Uterus (tissue), 4 donors: ENCODE results near the gene FSIP1. TPM values are rescaled to one million over a fixed set of nuclear protein-coding genes. Genes with fewer than 3 reads are reported as not detected.

Experiments used
- DNase-seq, 2 donors: peaks; one replicate each; pipeline ENCODE4 v3.0.0-alpha.2; 2019 to 2020
- H3K27ac ChIP-seq, 2 donors: fragments of 200-600 bp; sonication (generic); 1 replicate in 1 of 2; 2 replicates in 1 of 2; pipeline ENCODE4 v1.5.1; 2016 to 2018
- H3K27me3 ChIP-seq, 2 donors: fragments of 200-600 bp; sonication (generic); one replicate each; pipeline ENCODE4 v1.5.1; 2018 to 2019; ENCODE audit warnings: control low read depth in 1 of 2
- H3K36me3 ChIP-seq, 2 donors: fragments of 200-600 bp; sonication (generic); one replicate each; pipeline ENCODE4 v1.5.1; 2019; ENCODE audit warnings: control low read depth in 1 of 2
- H3K4me1 ChIP-seq, 2 donors: fragments of 200-600 bp; sonication (generic); one replicate each; pipeline ENCODE4 v1.5.1; 2018 to 2019; ENCODE audit warnings: control low read depth in 1 of 2
- H3K4me3 ChIP-seq, 2 donors: fragments of 200-600 bp; sonication (generic); 1 replicate in 1 of 2; 2 replicates in 1 of 2; pipeline ENCODE4 v1.5.1; 2018 to 2019; ENCODE audit warnings: mild to moderate bottlenecking in 1 of 2
- H3K9me3 ChIP-seq, 2 donors: fragments of 200-600 bp; sonication (generic); one replicate each; pipeline ENCODE4 v1.5.1; 2019; ENCODE audit warnings: control low read depth in 1 of 2
- POLR2A ChIP-seq, 2 donors: fragments of 450-650 bp; IDR thresholded peaks; one replicate each; pipeline ENCODE4 v1.6.1; 2016; ENCODE audit warnings: antibody characterized with exemption in 2 of 2, mild to moderate bottlenecking in 1 of 2, moderate library complexity in 1 of 2
- intact Hi-C: fragments of 100-400 bp; cut with DNase I; formaldehyde crosslinking; loops from one replicate; pipeline ENCODE4 v1.15.1; 2023; ENCODE audit warnings: low total_unique reads
- total RNA-seq, 4 donors: library from RNA; depleted of rRNA in 3 of 4; stranded (reverse); fragments of >200 nt in 3 of 4; gene quantifications; one replicate each; pipeline versions ENCODE4 v1.1.0 to v1.2.4, GENCODE V29; 2014 to 2023
- TF ChIP-seq, protein P1 (sequence below), 4 experiments: fragments of 200-600 bp in 2 of 4; fragments of 450-650 bp in 2 of 4; sonication (generic) in 2 of 4; IDR thresholded peaks; one replicate each; pipeline ENCODE4 v1.5.1; 2016 to 2019; ENCODE audit warnings: antibody characterized with exemption in 4 of 4, mild to moderate bottlenecking in 2 of 4, moderate library complexity in 1 of 4
- donor health status: DM: yes; HTN: yes; CAD: no.

Gene FSIP1
- total RNA-seq, 4 donors from 2014 or later = 0.77 to 4.3 (median 2.6) TPM

DNA sequence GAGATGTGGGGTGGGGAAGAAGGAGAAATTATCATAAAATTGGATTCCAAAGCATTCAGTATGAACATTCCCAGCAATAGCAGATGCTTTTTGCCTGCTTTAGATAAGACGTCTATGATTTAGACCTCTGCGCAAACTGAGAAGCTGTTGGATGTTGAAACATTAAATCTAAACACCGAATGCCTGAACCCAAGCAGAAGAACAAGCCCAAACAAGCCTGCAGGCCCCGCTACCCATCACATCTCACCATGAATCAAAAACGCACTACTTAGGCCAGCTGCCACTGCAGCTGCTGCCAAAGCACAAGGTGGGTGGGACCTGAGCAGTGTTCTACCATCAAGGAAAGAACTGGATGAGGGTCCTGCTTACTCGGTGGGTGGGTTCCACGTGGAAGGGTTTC, 226.2 kb downstream of the FSIP1 start:
- Histone ChIP-seq H3K9me3 (no peaks in the 10 kb centered on the region), H3K4me3 (no peak overlapping the region), H3K4me1 (no peaks in the 10 kb centered on the region), H3K27ac (no peak overlapping the region), H3K27me3 (no peaks in the 10 kb centered on the region), H3K36me3 (no peaks in the 10 kb centered on the region)
- intact Hi-C loops = no loop called here
- no peak for TF ChIP-seq POLR2A (IDR thresholded peaks at IDR 0.05)
- TF ChIP-seq, protein P1, sequence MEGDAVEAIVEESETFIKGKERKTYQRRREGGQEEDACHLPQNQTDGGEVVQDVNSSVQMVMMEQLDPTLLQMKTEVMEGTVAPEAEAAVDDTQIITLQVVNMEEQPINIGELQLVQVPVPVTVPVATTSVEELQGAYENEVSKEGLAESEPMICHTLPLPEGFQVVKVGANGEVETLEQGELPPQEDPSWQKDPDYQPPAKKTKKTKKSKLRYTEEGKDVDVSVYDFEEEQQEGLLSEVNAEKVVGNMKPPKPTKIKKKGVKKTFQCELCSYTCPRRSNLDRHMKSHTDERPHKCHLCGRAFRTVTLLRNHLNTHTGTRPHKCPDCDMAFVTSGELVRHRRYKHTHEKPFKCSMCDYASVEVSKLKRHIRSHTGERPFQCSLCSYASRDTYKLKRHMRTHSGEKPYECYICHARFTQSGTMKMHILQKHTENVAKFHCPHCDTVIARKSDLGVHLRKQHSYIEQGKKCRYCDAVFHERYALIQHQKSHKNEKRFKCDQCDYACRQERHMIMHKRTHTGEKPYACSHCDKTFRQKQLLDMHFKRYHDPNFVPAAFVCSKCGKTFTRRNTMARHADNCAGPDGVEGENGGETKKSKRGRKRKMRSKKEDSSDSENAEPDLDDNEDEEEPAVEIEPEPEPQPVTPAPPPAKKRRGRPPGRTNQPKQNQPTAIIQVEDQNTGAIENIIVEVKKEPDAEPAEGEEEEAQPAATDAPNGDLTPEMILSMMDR (IDR thresholded peaks at IDR 0.05) = no peak
- DNase-seq = no peak

DNA sequence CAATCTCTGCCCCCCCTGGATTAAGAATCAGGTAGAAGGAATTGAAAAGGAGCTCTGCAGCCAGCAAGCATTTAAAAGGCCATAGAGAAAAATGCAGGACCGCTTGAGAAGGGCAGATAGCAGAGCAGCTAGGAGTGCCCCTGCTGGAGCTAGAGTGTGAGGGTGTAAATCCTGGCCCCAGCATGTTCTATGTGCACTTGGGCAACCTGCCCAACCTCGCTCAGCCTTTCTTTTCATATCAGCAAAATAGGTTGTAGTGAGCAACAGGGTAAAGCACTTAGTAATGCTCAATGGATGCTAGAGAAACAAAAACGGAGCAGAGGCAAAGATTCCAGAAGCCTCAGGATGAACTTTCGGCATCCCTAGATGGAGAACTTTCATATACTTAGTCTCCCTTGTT, 226.8 kb downstream of the FSIP1 start:
- intact Hi-C loops = no loop called here
- no peak for TF ChIP-seq POLR2A (IDR thresholded peaks at IDR 0.05)
- TF ChIP-seq, protein P1 (IDR thresholded peaks at IDR 0.05) = no peak
- H3K4me3 ChIP-seq = no peak overlapping the region
- no peaks in the 10 kb centered on the region for H3K9me3 ChIP-seq
- no peaks in the 10 kb centered on the region for H3K36me3 ChIP-seq
- no peaks in the 10 kb centered on the region for H3K27me3 ChIP-seq
- no peak overlapping the region for H3K27ac ChIP-seq
- no peaks in the 10 kb centered on the region for H3K4me1 ChIP-seq
- DNase-seq = no peak

DNA sequence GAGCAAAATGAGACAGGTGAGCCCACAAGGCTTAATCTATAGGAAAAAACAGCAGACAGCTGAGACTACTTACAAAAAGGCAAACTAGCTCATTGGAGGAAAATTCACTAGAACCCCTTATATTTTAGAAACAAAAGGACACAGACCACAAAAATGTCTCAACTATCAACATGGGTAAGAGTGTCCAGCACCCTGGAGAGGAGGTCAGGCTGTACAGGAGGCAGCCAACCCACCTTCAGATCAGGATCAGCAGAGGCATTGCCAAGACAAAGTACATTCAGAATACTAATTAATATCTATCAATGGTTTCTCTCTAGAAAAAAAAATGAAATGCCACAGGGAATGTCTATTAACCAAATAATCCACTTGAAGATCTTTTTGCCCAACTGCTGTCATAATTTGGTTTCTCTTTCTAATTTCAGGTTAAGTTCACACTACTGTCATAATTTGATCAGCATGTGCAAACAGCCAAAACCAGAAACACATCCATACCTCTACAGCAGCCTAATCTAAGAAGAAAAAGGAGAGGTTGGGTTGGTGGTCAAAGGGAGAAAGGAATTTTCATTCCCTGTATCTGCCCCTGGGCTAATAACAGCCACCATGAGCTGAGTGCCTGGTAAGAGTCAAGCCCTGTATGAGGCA, 227.8 kb downstream of the FSIP1 start:
- Histone ChIP-seq H3K36me3 (no peaks in the 10 kb centered on the region), H3K9me3 (no peaks in the 10 kb centered on the region), H3K27me3 (no peaks in the 10 kb centered on the region), H3K4me3 (no peak overlapping the region), H3K27ac (peak overlapping the region in 1 of 2 donors; percentile 15), H3K4me1 (no peaks in the 10 kb centered on the region)
- DNase-seq = no peak
- intact Hi-C loops = no loop called here
- TF ChIP-seq, protein P1 (IDR thresholded peaks at IDR 0.05) = no peak

DNA sequence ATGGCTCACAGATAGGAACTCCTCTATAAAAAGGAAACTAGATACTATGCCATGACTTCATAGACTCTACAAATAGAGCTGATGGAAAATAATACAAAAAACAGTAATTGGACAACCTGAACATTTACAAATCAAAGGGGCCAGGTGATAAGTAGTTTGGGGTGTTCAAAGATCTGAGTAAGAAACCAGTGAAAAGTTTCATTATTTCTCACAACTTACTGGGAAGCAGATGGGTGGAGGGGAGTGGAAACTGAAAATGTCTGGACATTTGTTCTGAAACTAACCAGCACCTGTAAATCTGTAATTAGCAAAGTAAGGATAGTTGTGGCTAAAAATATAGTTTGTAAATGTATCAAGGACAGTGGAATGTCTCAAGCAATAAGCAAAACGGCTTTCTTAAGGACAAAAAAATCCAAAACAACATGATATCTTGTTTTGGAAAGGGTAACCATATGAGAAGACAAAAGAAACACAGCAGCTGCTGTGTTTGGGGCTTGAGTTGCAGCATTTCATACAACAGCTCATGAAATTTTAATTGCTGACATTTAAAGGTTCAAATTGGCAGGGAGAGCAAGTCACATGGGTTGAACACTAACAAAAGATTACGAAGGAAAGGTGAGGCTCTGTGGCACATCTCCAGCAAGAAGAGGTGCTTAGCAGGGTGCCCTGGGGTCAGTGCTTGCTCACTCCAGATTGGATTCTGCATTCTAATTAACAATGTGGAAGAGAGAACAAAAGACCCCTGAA, 228.5 kb downstream of the FSIP1 start:
- TF ChIP-seq, protein P1 (IDR thresholded peaks at IDR 0.05) = no peak
- no peak for TF ChIP-seq POLR2A (IDR thresholded peaks at IDR 0.05)
- Histone ChIP-seq H3K36me3 (no peaks in the 10 kb centered on the region), H3K27me3 (no peaks in the 10 kb centered on the region), H3K4me1 (no peaks in the 10 kb centered on the region), H3K27ac (peak overlapping the region; percentile 15 to 22), H3K4me3 (no peak overlapping the region), H3K9me3 (no peaks in the 10 kb centered on the region)
- no peak for DNase-seq
- intact Hi-C loops = no loop called here

DNA sequence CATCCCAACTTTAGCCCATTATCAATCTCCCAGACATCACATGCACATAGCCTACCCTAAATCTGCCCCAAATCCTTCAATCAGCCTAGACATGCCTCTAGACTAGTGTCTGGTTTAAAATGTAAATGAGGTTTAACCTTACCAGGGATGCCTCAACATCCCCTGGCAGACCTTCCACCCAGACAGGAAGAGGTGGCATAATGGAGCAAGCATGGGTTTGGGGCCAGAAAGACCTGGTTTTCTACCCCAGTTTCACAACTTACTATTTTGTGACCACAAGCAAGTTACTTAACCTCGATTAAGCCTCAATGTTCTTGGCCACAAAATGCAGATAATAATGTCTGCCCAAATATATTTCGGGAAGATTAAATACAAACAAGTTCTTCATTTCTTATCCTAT, 230.1 kb downstream of the FSIP1 start:
- Histone ChIP-seq H3K9me3 (no peaks in the 10 kb centered on the region), H3K27ac (no peak overlapping the region), H3K4me3 (no peak overlapping the region), H3K36me3 (no peaks in the 10 kb centered on the region), H3K27me3 (no peaks in the 10 kb centered on the region), H3K4me1 (no peaks in the 10 kb centered on the region)
- no peak for TF ChIP-seq POLR2A (IDR thresholded peaks at IDR 0.05)
- TF ChIP-seq, protein P1 (IDR thresholded peaks at IDR 0.05) = no peak
- DNase-seq = no peak
- intact Hi-C loops = no loop called here
